Measurements from ENCODE around the gene RFNG.
A peak's percentile ranks its signal among the peaks of the same experiment; 100 is the strongest.

The RFNG gene, protein sequence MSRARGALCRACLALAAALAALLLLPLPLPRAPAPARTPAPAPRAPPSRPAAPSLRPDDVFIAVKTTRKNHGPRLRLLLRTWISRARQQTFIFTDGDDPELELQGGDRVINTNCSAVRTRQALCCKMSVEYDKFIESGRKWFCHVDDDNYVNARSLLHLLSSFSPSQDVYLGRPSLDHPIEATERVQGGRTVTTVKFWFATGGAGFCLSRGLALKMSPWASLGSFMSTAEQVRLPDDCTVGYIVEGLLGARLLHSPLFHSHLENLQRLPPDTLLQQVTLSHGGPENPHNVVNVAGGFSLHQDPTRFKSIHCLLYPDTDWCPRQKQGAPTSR

GRCh38 chr17:82051776-82052637 is at the start of gene RFNG, which contains the start of gene GPS1:
Gene RFNG, minus strand, starts transcription at chr17:82051811. Its CDS starts 45 bp downstream, at chr17:82051766.
Gene GPS1, plus strand, starts transcription at chr17:82051898. Its CDS starts 34 bp downstream, at chr17:82051932.
- peak; percentile 73 for DNase-seq

DNA sequence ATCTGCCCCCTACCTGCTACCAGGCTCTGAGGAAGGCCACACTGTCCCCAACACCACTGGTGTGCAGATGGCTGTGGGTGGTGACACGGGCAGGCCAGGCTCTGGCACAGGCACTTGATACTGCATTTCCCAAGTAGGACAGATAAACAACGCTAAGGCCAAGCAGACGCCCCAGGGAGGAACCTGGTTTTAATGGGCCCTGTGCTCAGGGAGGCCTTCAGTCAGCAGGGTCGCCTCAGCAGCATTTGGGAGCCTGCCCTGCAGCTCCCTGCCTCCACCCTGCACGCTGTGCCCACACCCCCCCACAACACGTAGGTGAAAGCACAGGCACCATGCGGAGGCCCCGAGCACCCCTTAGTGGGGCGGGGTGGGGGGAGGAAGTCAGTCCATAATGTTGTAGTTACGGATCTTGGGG is 49.7 kb upstream of the RFNG start:
- no peak for DNase-seq

GRCh38 chr17:82100502-82101298 is 49.1 kb upstream of the RFNG start:
- DNase-seq = no peak

- DNase-seq = no peak
These were observed 47.5 kb upstream of the RFNG start for GRCh38 chr17:82098939-82099763.

GRCh38 chr17:82098169-82098938 is 46.7 kb upstream of the RFNG start, which contains the start of gene FASN:
Gene FASN, minus strand, starts transcription at chr17:82098236. Its CDS starts 1,791 bp downstream, at chr17:82096445.
- DNase-seq = peak; percentile 95

GRCh38 chr17:82097919-82098168 is 46.2 kb upstream of the RFNG start:
- DNase-seq = no peak

- DNase-seq = no peak
These were observed 45.7 kb upstream of the RFNG start for GRCh38 chr17:82097184-82097918.

- no peak for DNase-seq
These were observed 45.1 kb upstream of the RFNG start for GRCh38 chr17:82096709-82097183.

DNA sequence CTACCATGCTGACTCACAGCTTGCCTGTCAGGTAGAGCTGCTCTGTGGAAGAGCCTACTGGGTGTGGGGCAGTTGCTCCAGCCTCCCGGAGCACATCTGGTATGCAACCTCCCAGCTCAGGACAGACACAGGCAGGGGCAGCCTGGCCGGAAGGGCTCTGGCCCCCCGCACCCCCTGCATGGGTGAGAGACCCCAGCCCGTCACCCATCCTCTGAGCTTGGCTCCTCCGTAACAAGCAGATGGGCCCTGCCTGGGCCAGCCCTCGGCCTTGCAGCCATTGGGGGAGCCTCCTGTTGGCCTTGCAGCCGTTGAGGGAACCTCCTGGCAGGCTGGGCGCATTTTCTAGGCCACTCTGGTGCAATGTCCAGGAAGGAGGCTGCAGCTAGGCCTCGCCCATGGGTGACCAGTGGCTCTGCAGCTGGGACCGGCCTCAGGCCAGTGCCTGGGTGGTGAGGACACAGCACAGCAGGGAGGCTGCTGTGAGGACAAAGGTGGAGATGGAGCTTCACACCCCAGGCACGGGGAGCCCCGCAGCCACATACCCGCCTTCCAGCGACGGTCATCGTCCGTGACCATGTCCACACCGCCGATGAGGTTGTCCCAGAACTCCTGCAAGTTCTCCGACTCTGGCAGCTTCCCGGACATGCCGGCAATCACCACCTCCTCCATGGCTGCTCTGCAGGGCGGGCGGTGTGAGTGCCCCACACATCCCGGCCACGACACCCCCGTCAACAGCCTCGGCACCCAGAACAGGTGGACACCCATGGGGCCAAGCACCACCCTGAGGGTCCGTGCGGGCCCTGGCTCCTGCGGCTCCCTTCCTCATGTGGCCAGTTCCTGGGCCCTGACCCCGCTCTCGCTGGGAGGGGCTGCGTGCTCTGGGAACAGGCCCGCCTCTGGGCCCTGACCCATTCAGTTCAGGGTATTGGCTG is 44.4 kb upstream of the RFNG start:
- DNase-seq = no peak

DNA sequence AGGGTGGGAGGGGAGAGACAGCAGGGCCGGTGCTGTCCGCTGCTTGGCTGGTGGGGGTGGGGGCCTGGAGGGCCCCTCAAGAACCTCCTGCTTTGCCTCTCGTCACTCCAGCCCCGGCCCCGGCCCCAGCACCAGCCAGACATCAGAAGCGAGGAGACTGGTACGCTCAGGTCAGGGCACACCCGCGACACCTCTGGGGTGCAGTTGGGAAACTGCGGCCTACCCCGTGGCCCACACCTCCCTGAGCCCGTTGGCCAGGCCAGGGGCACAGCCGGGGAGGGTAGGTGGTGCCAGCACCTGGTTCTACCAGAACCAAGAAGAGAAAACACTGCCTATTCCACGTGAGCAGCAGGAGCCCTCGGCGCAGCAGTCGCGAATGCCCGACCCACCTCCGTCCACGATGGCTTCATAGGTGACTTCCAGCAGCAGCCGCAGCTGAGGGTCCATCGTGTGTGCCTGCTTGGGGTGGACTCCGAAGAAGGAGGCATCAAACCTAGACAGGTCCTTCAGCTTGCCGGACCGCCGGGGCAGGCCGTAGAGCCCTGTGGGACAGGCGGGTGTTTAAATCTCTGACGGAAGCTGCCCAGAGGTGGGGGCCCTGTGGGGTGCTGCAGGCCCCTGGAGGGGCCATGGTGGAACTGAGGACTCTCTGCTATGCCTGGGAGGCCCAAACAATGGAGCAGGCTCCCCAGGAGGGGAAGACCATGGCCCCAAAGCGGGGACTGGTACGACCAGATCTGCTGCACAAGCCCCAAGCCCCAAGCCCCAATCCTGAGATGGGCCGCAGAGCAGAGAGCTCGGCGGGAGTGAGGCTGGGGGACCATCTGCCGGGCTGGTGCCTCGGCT is 43.5 kb upstream of the RFNG start:
- no peak for DNase-seq

GRCh38 chr17:82092995-82093751 is 41.6 kb upstream of the RFNG start:
- no peak for DNase-seq

DNA sequence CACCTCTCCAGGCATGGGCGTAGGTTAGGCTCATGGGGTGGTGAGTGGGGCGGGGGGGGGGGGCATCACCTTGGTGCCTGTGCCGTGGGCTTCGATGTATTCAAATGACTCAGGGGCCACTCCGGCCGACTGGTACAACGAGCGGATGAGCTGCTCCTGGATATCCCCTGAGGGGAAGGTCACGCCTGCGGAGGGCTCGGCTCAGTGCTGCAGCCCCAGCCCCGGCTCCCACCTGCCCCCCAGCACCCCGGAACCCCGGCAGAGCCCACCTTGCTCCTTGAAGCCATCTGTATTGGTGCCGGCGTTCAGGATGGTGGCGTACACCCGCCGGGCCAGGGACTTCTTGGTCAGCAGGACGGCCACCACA is 41.0 kb upstream of the RFNG start:
- no peak for DNase-seq

GRCh38 chr17:82092094-82092586 is 40.5 kb upstream of the RFNG start:
- no peak for DNase-seq

DNA sequence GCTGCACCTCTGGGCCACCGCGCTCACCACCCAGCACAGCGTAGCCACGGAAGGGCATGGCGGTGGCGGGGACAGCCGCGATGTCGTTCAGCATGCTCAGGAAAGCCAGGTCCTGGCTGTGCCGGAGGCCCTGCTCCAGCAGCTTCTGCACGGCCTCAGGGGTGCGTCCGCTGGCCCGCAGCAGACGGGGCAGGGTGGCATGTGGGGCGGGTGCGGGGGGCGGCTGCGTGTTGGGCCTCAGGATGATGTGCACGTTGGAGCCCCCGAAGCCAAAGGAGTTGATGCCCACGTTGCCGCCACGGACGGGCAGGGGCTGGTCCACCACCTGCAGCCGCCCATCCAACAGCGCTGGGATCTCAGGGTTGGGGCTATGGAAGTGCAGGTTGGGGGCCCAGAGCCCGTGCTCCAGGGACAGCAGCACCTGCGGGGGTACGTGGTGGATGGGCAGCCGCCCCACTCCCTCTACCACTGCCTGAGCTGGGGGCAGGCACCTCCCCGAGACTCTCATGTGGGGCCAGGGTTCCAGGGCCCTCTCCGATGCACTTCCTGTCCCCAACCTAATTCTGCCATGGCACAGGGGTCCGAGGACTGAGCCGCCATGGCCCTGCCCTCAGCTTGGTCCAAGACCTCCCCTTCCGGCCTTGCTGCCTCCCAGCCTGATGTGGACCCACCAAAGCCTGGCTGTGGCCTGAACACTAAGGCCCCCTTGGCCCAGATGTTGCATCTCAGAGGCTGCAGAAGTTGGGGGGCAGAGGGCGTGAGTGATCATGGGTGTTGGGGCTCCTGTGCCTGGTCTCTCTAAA is 39.9 kb upstream of the RFNG start:
- no peak for DNase-seq

DNA sequence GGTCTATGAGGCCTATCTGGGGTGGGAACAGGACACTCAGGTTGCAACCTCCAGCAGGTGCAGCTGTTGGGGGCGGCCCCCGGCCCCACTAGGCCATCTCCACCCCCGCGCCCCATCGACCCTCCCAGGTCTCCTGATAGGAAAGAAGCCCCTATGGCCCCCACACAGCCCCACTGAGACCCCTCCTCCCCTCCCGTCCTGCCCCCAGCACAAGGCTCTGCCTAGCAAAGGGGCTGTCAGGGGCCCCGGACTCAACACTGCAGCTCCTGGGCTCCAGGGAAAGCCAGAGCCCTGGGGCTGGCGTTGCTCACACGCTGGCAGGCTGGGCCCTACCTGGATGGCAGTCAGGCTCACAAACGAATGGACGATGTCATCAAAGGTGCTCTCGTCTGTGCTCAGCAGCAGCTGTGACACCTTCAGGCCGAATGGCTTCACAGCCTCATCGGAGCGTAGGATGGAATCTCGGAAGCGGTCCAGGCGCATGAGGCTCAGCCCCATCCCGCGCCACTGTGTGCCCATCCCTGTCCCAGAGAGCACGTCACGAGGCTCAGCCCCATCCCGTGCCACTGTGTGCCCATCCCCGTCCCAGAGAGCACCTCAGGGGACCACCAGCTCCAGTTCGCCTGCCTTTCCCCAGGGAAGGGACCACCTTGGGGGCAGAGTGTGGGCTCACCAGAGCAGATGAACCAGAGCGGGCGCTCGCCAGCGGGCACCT is 39.1 kb upstream of the RFNG start:
- no peak for DNase-seq

All from NCI-H2171 (cell line).